A549 (cell line): ENCODE data around the gene CDC42SE2. TPM values are rescaled to one million over a fixed set of nuclear protein-coding genes. Genes with fewer than 3 reads are reported as not detected.
"Not testable (repeated sequence)": the region's sequence is repeated elsewhere in the genome, so short reads cannot be mapped to it uniquely, and the experiment has no call there.

Experiments
- ATAC-seq, 2 experiments: fragments of 200-7000 bp in 1 of 2; fragments of >200 bp in 1 of 2; cut with Nextera tagmentation in 1 of 2; cut with Tn5 transposase in 1 of 2; 3 replicates each; pipeline versions ENCODE4 v1.8.0 to v1.9.1; 2018 to 2020; ENCODE audit warnings: mild to moderate bottlenecking in 1 of 2, moderate library complexity in 1 of 2
- CTCF ChIA-PET: fragments of 300-600 bp; sonication (Branson Sonifier 250); formaldehyde crosslinking; extraction: SDS; loops from one replicate; lab custom pipeline; 2021; ENCODE audit warnings: antibody characterized with exemption, inconsistent platforms; lab: Yijun Ruan, JAX
- POLR2A ChIA-PET: fragments of 350-600 bp; formaldehyde crosslinking; extraction: SDS; loops from one replicate; lab custom pipeline; 2021; ENCODE audit warnings: antibody characterized with exemption, inconsistent platforms; lab: Yijun Ruan, JAX
- DNase-seq, 2 experiments: peaks; one replicate each; pipeline versions ENCODE4 v3.0.0 to v3.0.0-alpha.2; 2011 to 2016; ENCODE audit warnings: low read depth in 1 of 2, low spot score in 1 of 2
- FAIRE-seq: peaks from 2 replicates; lab custom pipeline; 2011; peaks lifted over from hg19 to GRCh38; lab: Jason Lieb, UNC
- H3K27ac ChIP-seq, 2 experiments: fragments of >200 bp; sonication (Bioruptor Twin); formaldehyde crosslinking; 3 replicates each; pipeline ENCODE4 v1.5.1; 2016 to 2017
- H3K4me1 ChIP-seq: fragments of >200 bp; sonication (Bioruptor Twin); formaldehyde crosslinking; 3 replicates; pipeline ENCODE4 v1.6.1; 2016
- H3K4me2 ChIP-seq: fragments of >200 bp; sonication (Bioruptor Twin); formaldehyde crosslinking; 3 replicates; pipeline ENCODE4 v1.6.1; 2016
- H3K4me3 ChIP-seq: fragments of >200 bp; sonication (Bioruptor Twin); formaldehyde crosslinking; 3 replicates; pipeline ENCODE4 v1.5.1; 2016
- H3K9me3 ChIP-seq: fragments of >200 bp; sonication (Bioruptor Twin); formaldehyde crosslinking; 3 replicates; pipeline ENCODE4 v1.6.1; 2016
- BHLHE40 ChIP-seq: IDR thresholded peaks from 2 replicates; pipeline ENCODE4 v1.6.1; 2012; ENCODE audit warnings: low read depth, low read length, inconsistent platforms
- CEBPB ChIP-seq, 2 experiments: fragments of >200 bp in 1 of 2; sonication (Bioruptor Twin) in 1 of 2; formaldehyde crosslinking in 1 of 2; IDR thresholded peaks; 2 replicates each; pipeline ENCODE4 v1.6.1; 2012 to 2016
- CHD4 ChIP-seq: fragments of 200-600 bp; sonication (generic); IDR thresholded peaks from 2 replicates; pipeline ENCODE4 v1.6.1; 2016; ENCODE audit warnings: antibody characterized with exemption, mild to moderate bottlenecking, borderline replicate concordance
- EHF ChIP-seq: fragments of 250-450 bp; sonication (Bioruptor Pico); IDR thresholded peaks from 2 replicates; pipeline ENCODE4 v1.5.0; 2020; ENCODE audit warnings: mild to moderate bottlenecking
- EHMT2 ChIP-seq: fragments of 200-600 bp; sonication (generic); IDR thresholded peaks from 2 replicates; pipeline ENCODE4 v1.6.1; 2016; ENCODE audit warnings: antibody characterized with exemption, low read depth, mild to moderate bottlenecking, moderate library complexity
- ESRRA ChIP-seq: fragments of 150-350 bp; IDR thresholded peaks from 2 replicates; pipeline ENCODE4 v1.6.1; 2014; ENCODE audit warnings: mild to moderate bottlenecking, low read length, borderline replicate concordance
- FOSL2 ChIP-seq, 2 experiments: fragments of 450-650 bp in 1 of 2; fragments of >200 bp in 1 of 2; sonication (Bioruptor Twin) in 1 of 2; formaldehyde crosslinking; IDR thresholded peaks; 2 replicates each; pipeline versions ENCODE4 v1.5.0 to v1.6.1; 2016 to 2020; ENCODE audit warnings: mild to moderate bottlenecking in 1 of 2, moderate library complexity in 1 of 2
- FOXS1 ChIP-seq: fragments of 250-450 bp; sonication (Bioruptor Pico); IDR thresholded peaks from 2 replicates; pipeline ENCODE4 v1.5.0; 2020; ENCODE audit warnings: mild to moderate bottlenecking, moderate library complexity
- GATA3 ChIP-seq: IDR thresholded peaks from 2 replicates; pipeline ENCODE4 v1.6.1; 2012; ENCODE audit warnings: borderline replicate concordance
- HOXB13 ChIP-seq: fragments of 250-450 bp; sonication (Bioruptor Pico); IDR thresholded peaks from 2 replicates; pipeline ENCODE4 v1.5.0; 2020; ENCODE audit warnings: low read depth, mild to moderate bottlenecking, moderate library complexity
- KDM1A ChIP-seq: fragments of 200-600 bp; sonication (generic); IDR thresholded peaks from 2 replicates; pipeline ENCODE4 v1.6.1; 2016; ENCODE audit warnings: low read depth, mild to moderate bottlenecking
- KDM5A ChIP-seq: fragments of 200-600 bp; sonication (generic); IDR thresholded peaks from 2 replicates; pipeline ENCODE4 v1.6.1; 2016; ENCODE audit warnings: antibody characterized with exemption, mild to moderate bottlenecking
- MAX ChIP-seq: IDR thresholded peaks from 2 replicates; pipeline ENCODE4 v1.6.1; 2012
- MYC ChIP-seq: IDR thresholded peaks from 2 replicates; pipeline ENCODE4 v1.6.1; 2012; ENCODE audit warnings: mild to moderate bottlenecking, inconsistent platforms, low read length, improper control_type of control experiment, borderline replicate concordance
- NFE2L2 ChIP-seq: fragments of 150-350 bp; conservative IDR thresholded peaks from 2 replicates; pipeline ENCODE4 v1.6.1; 2014; ENCODE audit warnings: low read length
- NR3C1 ChIP-seq: fragments of >200 bp; sonication (Bioruptor Twin); formaldehyde crosslinking; IDR thresholded peaks from 3 replicates; pipeline ENCODE4 v1.6.1; 2017
- RAD21 ChIP-seq, 2 experiments: fragments of >200 bp in 1 of 2; sonication (Bioruptor Twin) in 1 of 2; formaldehyde crosslinking in 1 of 2; IDR thresholded peaks in 1 of 2; conservative IDR thresholded peaks in 1 of 2; 2 replicates in 1 of 2; 3 replicates in 1 of 2; pipeline ENCODE4 v1.6.1; 2012 to 2018; ENCODE audit warnings: inconsistent platforms in 1 of 2
- REST ChIP-seq: fragments of 200-600 bp; sonication (generic); IDR thresholded peaks from 2 replicates; pipeline ENCODE4 v1.6.1; 2016; ENCODE audit warnings: antibody characterized with exemption, mild to moderate bottlenecking, moderate library complexity
- RFX5 ChIP-seq: fragments of 450-650 bp; IDR thresholded peaks from 2 replicates; pipeline ENCODE4 v1.7.1; 2014; ENCODE audit warnings: antibody characterized with exemption, mild to moderate bottlenecking, moderate library complexity
- TP53 ChIP-seq: fragments of 250-450 bp; sonication (Bioruptor Pico); IDR thresholded peaks from 2 replicates; pipeline ENCODE4 v1.5.0; 2021; ENCODE audit warnings: mild to moderate bottlenecking, moderate library complexity
- ZC3H11A ChIP-seq: fragments of 450-650 bp; IDR thresholded peaks from 2 replicates; pipeline ENCODE4 v1.6.1; 2014; ENCODE audit warnings: antibody characterized with exemption, mild to moderate bottlenecking
- ZSCAN20 ChIP-seq: fragments of 250-450 bp; sonication (Bioruptor Pico); IDR thresholded peaks from 2 replicates; pipeline ENCODE4 v1.8.0; 2022; ENCODE audit warnings: mild to moderate bottlenecking, moderate library complexity
- WGBS: methylation state at CpG from one replicate; pipeline ENCODE4 v1.1.6; 2017; ENCODE audit errors: missing lambda C conversion rate; 5-methylcytosine and 5-hydroxymethylcytosine counted together
- polyA plus RNA-seq, 4 experiments: library from polyadenylated mRNA; depleted of rRNA in 3 of 4; stranded (reverse); fragments of >200 nt; fragmentation: RNase III in 1 of 4; extraction: RNeasy Plus Mini Kit Qiagen cat#74134 plus additional on column Dnase treatment in 1 of 4; gene quantifications; 2 replicates in 3 of 4; 3 replicates in 1 of 4; pipeline ENCODE4 v1.2.3, GENCODE V29; 2011 to 2017
- TF ChIP-seq, protein P1 (sequence below): fragments of 150-350 bp; IDR thresholded peaks from 2 replicates; pipeline ENCODE4 v1.6.1; 2014; ENCODE audit warnings: low read depth, mild to moderate bottlenecking, low read length
- TF ChIP-seq, protein P2 (sequence below): fragments of 250-450 bp; sonication (Bioruptor Pico); IDR thresholded peaks from 2 replicates; pipeline ENCODE4 v1.5.0; 2020; ENCODE audit warnings: low read depth, mild to moderate bottlenecking, moderate library complexity
- TF ChIP-seq, protein P3 (sequence below): fragments of 450-650 bp; IDR thresholded peaks from 2 replicates; pipeline ENCODE4 v1.6.1; 2014; ENCODE audit warnings: antibody characterized with exemption

CDC42SE2 gene
- polyA plus RNA-seq, 2 of the 4 experiments (the other 2 are of a cell fraction): 25.8 to 66.4 TPM

GRCh38 chr5:131268758-131269370 lies 5.0 kb downstream of the CDC42SE2 start:
- POLR2A ChIA-PET: no interaction called here
- FAIRE-seq (no peak), DNase-seq (no peak), ATAC-seq (no peak)
- H3K4me3 ChIP-seq: no peak overlapping the region
- TF ChIP-seq CHD4 (no peak), EHF (CRISPR knock-in tag) (no peak), ZSCAN20 (CRISPR knock-in tag) (no peak), KDM5A (no peak)
- TF ChIP-seq, protein P1, sequence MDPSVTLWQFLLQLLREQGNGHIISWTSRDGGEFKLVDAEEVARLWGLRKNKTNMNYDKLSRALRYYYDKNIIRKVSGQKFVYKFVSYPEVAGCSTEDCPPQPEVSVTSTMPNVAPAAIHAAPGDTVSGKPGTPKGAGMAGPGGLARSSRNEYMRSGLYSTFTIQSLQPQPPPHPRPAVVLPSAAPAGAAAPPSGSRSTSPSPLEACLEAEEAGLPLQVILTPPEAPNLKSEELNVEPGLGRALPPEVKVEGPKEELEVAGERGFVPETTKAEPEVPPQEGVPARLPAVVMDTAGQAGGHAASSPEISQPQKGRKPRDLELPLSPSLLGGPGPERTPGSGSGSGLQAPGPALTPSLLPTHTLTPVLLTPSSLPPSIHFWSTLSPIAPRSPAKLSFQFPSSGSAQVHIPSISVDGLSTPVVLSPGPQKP: no peak
- TF ChIP-seq, protein P2, sequence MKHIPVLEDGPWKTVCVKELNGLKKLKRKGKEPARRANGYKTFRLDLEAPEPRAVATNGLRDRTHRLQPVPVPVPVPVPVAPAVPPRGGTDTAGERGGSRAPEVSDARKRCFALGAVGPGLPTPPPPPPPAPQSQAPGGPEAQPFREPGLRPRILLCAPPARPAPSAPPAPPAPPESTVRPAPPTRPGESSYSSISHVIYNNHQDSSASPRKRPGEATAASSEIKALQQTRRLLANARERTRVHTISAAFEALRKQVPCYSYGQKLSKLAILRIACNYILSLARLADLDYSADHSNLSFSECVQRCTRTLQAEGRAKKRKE (CRISPR knock-in tag): no peak
- peaks cover 45% of the 10 kb centered on the region for H3K4me1 ChIP-seq
- CTCF ChIA-PET: no interaction called here
- 95% methylated on average over 10 of the region's 12 CpGs for WGBS
- H3K4me2 ChIP-seq: no peak overlapping the region
- H3K9me3 ChIP-seq: no peaks in the 10 kb centered on the region
- no peak overlapping the region for H3K27ac ChIP-seq

- POLR2A ChIA-PET: interaction anchor here (0.5 to 1.1 kb wide), 2 partner anchors 105 to 1225 kb away, joined by 3 read pairs; no protein-coding TSS in a partner anchor
Measured at GRCh38 chr5:131270809-131271208, 7.0 kb downstream of the CDC42SE2 start.

GRCh38 chr5:131271888-131272287 lies 8.0 kb downstream of the CDC42SE2 start:
- WGBS: 91% methylated on average over 8 of the region's 8 CpGs
- DNase-seq, CTCF ChIA-PET, H3K9me3 ChIP-seq, ATAC-seq, H3K4me3 ChIP-seq, FAIRE-seq, POLR2A ChIA-PET: not testable (repeated sequence)
- peaks cover 34% of the 10 kb centered on the region for H3K4me1 ChIP-seq
- peak overlapping the region in 1 of 2 experiments; percentile 58; a peak in 2 of 6 replicates for H3K27ac ChIP-seq
- peak overlapping the region; percentile 60; the same call in 2 of the 3 replicates for H3K4me2 ChIP-seq

More at GRCh38 chr5:131270809-131271208, 7.0 kb downstream of the CDC42SE2 start:
- WGBS: 10% methylated on average over 2 of the region's 2 CpGs
- FAIRE-seq: peak; percentile 61
- Histone ChIP-seq H3K4me2 (peak overlapping the region; percentile 60), H3K9me3 (no peaks in the 10 kb centered on the region), H3K4me3 (no peak overlapping the region), H3K4me1 (peaks cover 43% of the 10 kb centered on the region), H3K27ac (peak overlapping the region; percentile 18 to 58; a peak in 4 of 6 replicates)
- ATAC-seq: peak; percentile 68 to 84
- TF ChIP-seq RAD21 (conservative IDR thresholded peaks at IDR 0.05 in 1 of 2, IDR thresholded peaks at IDR 0.05 in 1 of 2) (0 out of 5 replicates have a peak, but pooled peaks of 1 of the 2 experiments have one; percentile 9), ZC3H11A (no peak), CEBPB (IDR thresholded peaks at IDR 0.05) (peak in 1 of 2 experiments; percentile 83; a peak in 2 of 4 replicates), REST (no peak), HOXB13 (CRISPR knock-in tag) (no peak), RFX5 (no peak), FOXS1 (CRISPR knock-in tag) (no peak), NR3C1 (no peak), TP53 (CRISPR knock-in tag) (no peak), NFE2L2 (no peak), KDM5A (no peak), EHMT2 (no peak), ESRRA (no peak), KDM1A (no peak), GATA3 (peak; percentile 97), MAX (no peak), MYC (no peak), ZSCAN20 (CRISPR knock-in tag) (no peak), BHLHE40 (no peak), FOSL2 (IDR thresholded peaks at IDR 0.05) (0 out of 2 replicates have a peak, but pooled peaks have one; percentile 20), FOSL2 (CRISPR knock-in tag; IDR thresholded peaks at IDR 0.05) (peak; percentile 72)
- TF ChIP-seq, protein P3, sequence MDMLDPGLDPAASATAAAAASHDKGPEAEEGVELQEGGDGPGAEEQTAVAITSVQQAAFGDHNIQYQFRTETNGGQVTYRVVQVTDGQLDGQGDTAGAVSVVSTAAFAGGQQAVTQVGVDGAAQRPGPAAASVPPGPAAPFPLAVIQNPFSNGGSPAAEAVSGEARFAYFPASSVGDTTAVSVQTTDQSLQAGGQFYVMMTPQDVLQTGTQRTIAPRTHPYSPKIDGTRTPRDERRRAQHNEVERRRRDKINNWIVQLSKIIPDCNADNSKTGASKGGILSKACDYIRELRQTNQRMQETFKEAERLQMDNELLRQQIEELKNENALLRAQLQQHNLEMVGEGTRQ: no peak
- DNase-seq: peak in 1 of 2 experiments; percentile 18
- CTCF ChIA-PET: interaction anchor here (1.3 kb wide), 1 partner anchor 116 kb away, joined by 3 read pairs; no protein-coding TSS in a partner anchor
